Stimulated activated CD8-positive, alpha-beta memory T cell treated with anti-CD3 and anti-CD28 coated beads, Interleukin-15, amount 100 ng/mL, for 24 hours (primary cell): ENCODE measurements around the gene AMIGO3.

ENCODE experiments used
- DNase-seq: peaks from one replicate; pipeline ENCODE4 v3.0.0-alpha.2; 2020; ENCODE audit warnings: low read depth

AMIGO3 gene

DNA sequence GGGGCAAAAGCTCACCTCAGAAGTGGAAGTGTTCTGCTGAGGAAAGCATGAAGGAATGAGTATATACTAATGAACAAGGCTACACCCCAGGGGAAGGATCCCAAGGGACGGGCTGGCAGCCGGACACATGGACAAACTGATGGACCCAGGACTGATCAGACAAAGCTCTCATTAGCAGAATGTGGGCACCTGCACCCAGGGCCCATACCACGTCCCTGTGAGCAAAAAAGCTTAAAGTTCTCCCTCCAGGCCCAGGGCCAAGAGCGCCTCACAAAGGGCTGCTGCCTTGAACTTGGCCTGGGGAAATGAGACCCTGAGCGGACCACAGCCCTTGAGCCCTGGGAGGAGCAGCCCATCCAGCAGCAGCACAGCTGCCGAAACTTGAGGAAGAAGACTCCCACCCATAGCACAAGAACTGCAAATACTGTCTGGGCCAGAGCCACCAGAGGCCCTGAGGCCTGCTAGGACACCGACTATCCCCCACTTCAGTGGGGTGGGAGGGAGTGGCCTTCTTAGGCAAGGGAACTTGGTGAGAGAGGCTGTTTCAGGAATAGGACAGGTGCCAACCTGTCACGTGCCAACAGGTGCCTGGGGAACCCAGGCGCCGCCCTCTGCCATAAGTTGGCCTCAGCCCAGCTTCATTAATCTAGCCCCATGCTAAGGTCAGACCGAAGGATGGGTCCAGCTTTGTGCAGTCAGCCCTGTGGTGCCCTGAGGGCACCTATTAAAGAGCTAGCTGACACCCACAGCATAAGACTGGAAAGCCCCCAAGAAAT lies 6.6 kb upstream of the AMIGO3 start:
- DNase-seq, result no peak

DNA sequence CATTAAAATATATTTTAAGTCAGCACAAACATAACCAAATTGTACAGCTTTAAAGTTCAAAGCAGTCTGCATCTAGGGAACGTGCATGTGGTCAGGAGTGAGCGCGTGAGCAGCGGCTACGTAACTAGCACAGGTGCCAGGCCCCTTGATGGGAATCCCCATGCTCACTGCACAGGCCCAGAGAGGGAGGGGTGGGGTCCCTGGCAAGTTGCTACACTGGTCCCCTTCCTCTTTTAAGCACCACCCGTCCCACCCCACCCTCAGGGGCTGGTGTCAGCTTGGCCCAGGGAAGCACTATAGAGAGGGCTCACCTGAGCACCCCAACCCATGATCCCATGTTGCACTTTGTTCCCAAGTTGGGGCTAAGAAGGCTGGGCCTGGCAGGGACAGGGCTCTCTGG lies 5.1 kb upstream of the AMIGO3 start:
- DNase-seq, result no peak

DNA sequence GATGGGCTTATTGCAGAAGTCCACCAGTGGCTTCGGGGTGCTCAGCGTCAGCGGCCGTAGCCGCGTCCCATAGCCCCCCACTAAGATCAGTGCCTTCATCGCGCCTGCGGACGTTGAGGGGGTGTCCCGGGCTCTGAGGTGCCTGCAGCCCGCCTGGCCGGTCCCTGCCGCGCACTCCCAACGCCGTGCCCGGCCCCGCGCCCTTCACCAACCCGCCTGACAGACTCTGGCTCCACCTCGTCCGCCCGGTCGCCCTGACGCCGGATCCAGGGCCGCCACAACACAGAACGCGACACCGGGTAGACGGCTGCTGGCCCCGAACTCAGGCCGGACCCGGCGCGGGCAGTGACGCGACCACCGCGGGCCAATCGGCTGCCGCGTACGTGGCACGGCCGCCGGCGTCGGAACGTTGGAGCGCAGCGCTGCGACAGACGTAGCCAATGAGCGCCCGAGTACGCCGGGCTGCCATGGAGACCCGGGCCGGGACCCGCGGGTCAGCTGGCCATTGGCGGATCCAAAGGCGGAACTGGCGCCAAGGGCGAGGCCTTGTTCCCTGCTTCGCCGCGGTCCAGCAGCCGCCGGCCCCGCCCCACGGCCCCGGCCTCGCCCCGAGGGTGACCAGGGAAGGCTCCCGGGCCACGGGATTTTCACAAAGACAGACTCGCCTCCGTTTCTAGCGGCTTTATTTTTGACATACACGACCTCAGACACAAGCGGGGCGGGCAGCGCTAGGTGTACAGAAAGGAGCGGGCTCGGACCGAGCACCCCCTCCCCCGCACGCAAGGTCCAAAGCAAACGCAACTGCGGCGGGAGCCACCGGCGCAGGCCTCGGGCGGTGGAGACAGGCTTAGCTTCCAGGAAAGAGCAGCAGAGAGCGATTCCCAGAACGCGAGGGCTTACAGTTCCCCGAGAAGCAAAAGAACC lies 4.4 kb upstream of the AMIGO3 start, which contains the start of gene GMPPB:
Gene GMPPB (minus strand): TSS at position 324 of the 924 bp plus-strand sequence. CDS start 225 bp downstream, at position 99.
- DNase-seq, result peak; percentile 88

DNA sequence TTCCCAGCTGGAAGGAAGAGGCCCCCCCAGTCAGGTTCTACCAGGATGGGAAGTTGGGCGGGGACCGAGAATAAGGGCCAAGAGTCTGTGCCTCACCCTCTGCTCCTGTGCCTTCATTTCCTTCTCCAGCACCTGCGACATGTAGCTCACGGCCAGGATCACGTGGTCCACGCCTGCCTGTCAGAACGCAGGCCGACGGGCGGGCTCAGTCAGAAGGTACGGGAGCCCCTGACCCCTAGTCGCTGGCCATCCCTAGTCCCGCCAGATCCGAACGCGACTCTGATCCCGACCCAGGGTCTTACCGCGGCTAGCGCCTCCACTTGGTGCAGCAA lies 3.8 kb upstream of the AMIGO3 start:
- peak; percentile 32 for DNase-seq

DNA sequence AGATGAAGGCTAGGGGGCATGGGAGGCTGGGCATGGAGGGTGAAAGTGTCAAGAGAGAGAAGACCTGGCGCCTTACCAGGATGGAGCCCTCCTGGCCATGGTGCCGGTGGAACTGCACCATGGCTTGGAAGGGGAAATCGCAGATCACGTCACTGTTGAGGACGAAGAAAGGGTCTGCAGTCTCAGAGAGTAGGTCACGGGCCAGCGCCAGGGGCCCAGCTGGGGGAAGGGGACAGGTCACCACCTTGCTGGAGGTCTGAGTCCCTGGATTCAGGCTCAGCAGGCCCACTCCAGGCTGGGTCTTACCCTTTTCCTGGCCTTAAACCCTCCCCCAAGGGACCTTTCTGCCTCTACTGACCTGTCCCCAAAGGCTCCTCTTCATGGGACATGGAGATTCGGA lies 3.4 kb upstream of the AMIGO3 start:
- DNase-seq, result no peak

DNA sequence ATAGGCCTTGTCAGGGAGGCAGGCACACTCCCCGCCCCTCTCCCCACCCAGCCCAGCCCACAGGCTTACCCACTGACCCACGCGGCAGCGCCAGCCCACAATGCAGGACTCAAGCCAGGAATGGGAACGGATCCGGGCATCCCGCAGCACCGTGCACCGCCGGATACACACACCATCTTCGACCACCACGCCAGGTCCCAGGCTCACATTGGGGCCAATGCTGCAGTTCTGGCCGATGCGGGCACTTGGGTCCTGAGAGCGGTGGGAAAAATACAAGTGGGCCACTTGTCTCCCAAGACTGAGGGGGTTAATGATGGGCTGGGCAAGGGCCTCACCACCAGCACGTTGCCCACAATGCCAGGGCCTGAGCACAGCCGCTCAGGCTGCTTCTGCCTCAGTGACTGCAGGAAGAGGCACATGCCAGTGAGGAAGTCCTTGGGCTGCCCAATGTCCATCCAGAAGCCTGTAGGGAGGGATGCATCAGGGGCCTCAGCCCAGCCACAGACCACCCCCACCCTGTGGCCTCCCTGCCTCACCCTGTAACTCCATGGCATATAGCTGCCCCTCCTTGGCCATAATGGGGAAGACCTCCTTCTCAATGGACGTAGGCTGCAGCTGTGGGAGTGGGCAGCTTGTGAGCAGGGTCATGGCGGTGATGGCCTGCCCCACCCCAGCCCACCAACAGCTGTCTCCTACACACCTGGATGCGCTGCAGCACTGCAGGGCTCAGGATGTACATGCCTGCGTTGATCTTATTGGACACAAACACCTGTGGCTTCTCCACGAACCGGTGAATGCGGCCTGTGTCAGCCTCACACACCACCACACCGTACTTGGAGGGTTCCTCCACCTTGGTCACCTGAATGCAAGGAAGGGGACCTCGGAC lies 2.7 kb upstream of the AMIGO3 start:
- no peak for DNase-seq

DNA sequence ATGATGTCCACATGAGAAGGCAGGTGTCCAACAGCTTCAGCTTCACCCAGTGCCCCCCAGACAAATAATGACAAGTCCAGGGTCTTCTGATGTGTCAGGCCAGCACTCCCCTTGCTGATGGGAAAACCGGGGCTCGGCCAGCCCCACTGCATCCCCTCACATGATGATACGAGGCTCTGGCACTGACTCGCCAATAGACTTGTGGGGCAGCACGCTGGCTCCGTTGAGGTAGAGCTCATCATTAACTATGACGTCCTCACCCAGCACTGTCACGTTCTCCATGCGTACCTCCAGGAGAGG lies 2.1 kb upstream of the AMIGO3 start:
- no peak for DNase-seq

DNA sequence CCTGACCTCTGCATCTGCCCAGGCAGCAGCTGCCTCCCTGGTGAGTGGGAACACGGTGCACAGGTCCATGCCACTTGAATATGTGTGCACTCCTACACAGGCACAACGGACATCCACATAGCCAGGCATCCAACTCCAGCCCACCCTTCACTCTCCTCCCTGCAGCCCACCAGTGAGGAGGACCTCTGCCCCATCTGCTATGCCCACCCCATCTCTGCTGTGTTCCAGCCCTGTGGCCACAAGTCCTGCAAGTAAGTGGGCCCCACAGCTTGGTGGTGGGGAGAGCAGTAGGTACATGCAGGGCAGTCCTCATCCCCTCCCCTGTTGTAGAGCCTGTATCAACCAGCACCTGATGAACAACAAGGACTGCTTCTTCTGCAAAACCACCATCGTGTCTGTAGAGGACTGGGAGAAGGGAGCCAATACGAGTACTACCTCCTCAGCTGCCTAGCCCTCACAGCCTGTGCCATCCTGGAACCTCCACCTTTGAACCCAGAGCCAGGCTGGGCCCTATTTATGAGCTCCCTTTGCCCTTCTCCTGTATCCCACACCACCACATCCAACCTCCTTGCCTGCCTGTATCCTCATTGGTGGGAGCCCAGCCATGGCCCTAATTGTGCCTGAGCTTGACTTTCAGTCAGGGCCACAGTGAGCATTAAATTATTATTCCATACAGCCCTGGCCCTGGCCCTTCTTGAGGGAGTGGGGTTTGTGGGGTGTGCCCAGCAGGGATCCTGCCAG lies 1.5 kb upstream of the AMIGO3 start:
- DNase-seq, result no peak

DNA sequence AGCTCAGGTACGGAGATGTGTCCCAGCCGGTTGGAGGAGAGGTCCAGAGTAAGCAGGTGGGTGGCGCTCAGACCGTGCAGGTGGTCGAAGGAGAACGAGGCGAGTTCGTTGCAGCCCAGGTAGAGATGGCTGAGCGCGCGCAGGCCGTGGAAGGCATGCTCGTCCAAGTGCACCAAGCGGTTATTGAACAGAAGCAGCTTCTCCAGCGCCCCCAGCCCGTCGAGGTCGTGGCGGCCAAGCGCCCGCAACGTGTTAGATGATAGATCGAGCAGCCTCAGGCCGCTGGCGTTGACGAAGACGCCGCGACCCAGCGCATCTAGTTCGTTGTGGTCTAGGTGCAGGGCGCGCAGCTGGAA lies 648 bp downstream of the AMIGO3 start:
- DNase-seq, result no peak

DNA sequence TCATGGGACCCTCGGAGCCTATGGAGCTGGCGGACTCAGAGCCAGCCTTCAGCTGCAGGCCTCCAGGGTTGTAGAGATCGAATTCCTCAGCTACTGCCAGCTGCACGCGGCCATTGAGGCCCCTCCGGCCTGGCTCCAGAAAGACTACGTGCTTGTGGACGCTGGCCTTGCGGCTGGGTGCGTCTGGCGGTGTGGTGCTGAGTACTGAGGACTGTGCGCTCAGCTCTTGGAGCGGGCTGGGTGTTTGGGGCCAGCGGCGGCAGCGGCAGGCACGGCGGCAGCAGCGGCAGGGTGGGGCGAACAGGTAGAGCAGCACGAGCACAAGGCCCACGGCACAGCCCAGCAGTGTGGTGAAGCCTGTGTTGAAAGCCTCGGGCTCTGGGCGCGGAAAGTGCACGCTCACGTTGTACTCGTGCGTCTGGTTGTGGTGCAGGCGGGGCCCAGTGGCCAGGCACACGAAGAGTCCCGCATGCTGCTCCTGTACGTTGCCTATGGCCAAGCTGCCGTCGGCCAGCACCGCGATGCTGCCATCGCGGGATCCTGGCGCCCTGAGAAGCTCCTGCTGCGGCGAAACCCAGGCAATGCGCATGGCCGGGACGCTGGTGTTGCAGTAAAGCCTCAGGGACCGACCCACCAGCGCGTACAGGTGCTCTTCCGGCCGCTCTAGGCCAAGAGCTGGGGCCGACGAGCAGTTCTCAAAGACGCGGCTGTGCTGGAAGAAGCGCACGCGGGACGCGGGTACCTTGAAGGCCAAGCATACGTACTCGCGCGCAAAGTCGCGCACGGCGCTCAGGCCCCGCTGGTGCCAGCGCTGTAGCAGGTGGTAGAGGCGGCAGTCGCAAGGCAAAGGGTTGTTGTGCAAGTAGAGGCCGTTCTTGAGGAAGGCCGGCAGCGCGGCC lies 1.3 kb downstream of the AMIGO3 start:
- DNase-seq, result no peak

DNA sequence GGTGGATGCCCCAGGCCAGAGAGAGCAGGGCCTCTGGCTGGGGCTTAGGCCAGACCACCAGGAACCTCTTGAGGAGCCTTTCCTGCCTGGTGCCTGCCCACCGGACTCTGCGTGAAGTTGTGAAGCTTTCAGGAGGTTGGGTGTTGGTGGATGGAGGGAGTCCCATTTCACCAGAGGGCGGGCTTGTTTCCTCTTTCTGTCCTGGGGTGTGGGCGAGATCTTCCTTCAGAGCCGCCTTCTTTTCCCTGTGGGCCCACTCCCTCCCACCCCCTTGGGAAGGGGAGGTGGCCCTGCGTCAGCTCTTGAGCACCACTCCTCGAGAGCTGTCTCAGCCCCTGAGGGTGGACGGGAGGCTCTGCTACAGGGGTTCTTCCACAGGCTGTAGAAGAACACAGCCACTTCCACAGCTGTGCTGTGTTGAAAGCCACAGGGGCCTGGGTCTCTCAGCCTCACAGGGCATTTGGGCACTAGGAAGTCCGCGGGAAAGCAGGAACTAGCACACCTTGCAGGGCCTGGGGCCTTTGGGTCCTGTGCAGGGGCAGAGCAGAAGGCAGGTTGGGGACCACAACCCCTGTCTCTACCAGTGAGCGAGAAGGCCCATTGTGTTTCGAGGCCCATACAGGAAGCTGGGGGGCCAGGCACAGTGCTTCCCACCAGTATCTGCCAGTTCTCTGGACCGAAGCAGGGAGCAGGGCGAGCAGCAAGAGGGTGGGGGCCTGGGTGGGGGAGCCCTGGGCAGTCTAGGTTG lies 2.1 kb downstream of the AMIGO3 start:
- no peak for DNase-seq

DNA sequence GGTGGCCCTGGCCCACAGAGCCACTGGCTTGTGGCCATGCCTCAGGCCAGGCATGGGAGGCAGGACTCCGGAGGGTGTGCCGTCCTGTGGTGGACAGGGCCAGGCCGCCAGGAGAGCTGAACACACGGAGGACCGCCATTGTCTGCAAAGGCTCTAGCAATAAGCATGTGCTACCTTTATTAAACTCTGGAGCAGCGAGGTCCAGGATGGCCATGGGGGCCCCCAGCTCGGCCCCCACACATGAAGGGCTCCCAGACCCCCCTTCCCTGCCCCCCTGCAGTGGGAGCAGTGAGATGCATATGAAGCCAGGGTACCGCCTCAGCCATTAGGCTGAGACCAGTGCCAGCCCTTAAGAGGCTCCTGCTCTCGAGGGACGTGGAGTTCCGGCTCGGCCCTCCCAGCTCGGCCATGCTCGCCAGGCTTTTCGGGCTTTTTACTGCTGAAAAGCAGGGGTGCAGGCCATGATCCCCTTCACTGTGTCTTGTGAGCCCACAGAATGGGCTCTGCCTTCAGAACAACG lies 2.7 kb downstream of the AMIGO3 start:
- DNase-seq, result no peak

DNA sequence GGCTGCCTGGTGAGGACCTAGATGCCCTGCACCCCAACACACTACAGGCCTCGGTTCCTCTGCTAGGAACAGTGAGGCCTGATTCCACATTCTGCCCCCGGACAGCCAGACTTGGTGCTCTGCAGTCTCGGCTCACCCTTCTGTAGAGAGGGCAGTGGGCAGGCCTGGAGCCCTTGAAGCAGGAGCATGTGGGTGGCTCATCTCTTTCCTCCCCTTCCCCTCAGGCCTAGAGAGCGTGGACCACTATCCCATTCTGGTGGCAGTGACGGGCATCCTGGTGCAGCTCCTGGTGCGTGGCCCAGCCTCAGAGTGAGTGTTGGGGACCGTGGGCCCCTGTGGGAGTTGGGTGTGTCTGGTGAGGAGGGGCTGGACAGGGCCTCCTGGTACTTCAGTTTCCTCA lies 3.3 kb downstream of the AMIGO3 start:
- no peak for DNase-seq

DNA sequence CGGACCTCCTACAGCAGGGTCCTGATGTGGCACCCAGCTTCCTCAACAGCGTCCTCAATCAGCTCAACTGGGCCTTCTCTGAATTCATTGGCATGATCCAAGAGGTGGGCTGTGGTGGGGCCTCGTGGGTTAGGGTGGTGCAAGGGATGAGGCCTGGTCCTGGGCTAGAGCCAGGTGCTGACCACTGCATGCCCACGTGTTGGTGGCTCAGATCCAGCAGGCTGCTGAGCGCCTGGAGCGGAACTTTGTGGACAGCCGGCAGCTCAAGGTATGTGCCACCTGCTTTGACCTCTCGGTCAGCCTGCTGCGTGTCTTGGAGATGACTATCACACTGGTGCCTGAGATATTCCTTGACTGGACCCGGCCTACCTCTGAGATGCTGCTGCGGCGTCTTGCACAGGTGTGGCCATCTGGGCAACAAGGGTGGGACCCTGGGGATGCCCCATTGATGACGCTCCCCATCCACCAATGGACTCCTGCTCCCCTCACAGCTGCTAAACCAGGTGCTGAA lies 3.8 kb downstream of the AMIGO3 start:
- no peak for DNase-seq

DNA sequence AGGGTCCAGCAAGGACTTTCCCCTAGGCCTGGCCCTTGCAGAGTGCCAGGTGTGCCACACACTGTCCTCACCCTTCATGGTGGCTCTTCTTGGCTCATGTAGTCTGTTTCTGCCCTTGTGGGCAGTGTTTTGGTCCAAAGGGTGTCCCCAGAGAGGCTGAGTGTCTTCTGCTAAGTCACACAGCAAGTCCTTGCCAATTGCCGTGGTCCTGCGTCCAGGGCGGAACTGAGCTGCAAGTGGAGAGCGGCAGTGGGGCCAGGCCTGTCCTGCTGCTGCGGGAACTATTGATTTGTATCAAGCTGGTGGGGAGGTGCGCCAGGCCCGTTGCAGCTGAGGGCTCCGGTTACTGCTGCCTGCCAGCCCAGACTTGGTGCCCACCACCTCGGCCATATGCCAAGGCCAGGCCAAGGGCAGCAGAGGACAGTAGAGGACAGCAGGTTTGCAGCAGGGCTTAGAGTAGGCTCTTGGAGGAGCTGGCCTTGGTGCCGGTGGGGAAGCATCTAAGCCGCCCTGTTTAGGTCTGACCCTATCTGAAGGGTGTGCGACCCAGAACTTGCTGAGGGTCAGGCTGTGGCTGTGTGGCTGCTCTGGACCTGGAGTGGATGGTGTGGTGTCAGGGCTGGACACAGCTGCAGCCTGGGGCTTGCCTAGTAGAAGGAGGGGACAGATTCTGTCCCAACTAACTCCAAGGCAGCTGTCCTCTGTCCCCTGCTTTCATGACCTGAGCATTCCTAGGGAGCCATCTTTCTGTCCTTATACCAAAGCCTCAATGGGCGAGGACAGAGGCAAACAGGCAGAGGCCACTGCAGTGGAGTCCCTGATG lies 4.5 kb downstream of the AMIGO3 start:
- DNase-seq, result no peak

DNA sequence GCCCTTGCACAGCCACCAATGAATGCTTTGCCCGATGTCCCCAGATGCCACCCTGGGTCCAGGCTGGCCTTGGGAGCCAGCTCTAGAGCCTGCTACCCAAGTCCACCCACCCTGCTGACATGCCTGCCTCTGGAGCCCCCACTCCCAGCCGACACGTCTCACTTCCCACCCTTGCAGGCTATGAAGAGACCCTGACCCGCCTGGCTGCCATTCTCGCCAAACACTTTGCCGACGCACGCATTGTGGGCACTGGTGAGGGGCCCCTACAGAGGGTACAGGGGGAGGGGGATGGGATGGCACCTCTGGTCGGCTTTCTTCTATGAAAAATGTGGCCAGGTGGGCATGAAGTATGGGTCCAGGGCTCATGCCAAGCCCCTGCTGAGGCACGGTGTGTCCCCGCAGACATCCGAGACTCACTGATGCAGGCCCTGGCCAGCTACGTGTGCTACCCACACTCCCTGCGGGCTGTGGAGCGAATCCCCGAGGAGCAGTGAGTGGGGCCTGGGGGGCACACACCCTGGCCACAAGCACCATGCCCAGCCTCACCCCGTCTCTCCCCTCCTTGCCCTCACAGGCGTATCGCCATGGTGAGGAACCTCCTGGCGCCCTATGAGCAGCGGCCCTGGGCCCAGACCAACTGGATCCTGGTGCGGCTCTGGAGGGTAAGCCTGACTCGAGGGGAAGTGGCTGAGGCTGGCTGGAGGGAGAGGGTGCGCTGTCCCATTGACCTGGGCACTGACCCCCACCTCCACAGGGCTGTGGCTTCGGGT lies 6.0 kb downstream of the AMIGO3 start:
- DNase-seq, result no peak

DNA sequence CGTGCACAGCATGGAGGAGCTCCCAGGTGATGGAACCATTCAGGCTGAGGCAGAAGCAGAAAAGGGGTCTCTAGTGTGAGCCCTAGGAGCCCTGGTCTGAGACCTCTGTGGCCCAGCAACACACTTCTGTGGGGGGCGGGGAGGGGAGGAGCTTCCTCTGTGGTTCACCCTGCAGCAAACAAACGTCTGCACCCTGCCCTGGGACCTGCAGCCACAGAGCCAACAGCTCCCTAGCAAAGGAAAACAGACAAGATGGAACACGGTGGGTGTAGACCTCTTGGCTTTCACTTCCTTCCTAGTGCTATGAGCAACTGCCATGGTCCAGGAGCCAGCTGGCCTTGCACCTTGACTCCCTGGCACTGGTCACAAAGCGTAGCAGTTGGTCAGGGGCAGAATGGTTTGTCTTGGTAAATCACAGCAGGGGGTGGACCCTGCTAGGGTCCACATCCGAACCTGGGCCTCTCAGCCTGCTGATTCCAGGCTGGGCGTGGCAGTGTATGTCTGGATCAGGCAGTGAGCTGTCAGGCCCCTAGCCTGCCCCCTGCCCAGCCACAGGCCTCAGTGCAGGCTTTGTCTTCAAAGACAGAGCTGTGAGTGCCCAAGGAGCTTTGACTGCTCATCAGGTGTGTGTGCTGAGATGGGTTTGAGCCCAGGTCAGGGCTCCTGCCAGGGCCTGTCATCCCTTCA lies 6.7 kb downstream of the AMIGO3 start:
- DNase-seq, result no peak
